HPDE6-E6E7 (cell line): ENCODE results near the gene ZDHHC7.

ENCODE experiments used
- DNase-seq: peaks from one replicate; pipeline ENCODE4 v3.0.0; 2011; ENCODE audit warnings: missing footprints; ENCODE audit errors: extremely low spot score

ZDHHC7 gene

GRCh38 chr16:84964386-84965128 is 46.8 kb downstream of the ZDHHC7 start:
- no peak for DNase-seq

- DNase-seq = no peak
Measured at GRCh38 chr16:84963066-84963465, 48.3 kb downstream of the ZDHHC7 start.

GRCh38 chr16:84960942-84961341 is 50.4 kb downstream of the ZDHHC7 start:
- DNase-seq = no peak

GRCh38 chr16:84959784-84960417 is 51.4 kb downstream of the ZDHHC7 start:
- no peak for DNase-seq

GRCh38 chr16:84959045-84959576 is 52.2 kb downstream of the ZDHHC7 start:
- no peak for DNase-seq

GRCh38 chr16:84957792-84958191 is 53.5 kb downstream of the ZDHHC7 start:
- DNase-seq = no peak

GRCh38 chr16:84957192-84957591 is 54.1 kb downstream of the ZDHHC7 start:
- no peak for DNase-seq

- DNase-seq = no peak
Measured at GRCh38 chr16:84955427-84955826, 55.9 kb downstream of the ZDHHC7 start.

- no peak for DNase-seq
Measured at GRCh38 chr16:84953190-84953746, 58.1 kb downstream of the ZDHHC7 start.

GRCh38 chr16:84952335-84953189 is 58.8 kb downstream of the ZDHHC7 start:
- DNase-seq = peak; percentile 85

- no peak for DNase-seq
Measured at GRCh38 chr16:84950906-84951305, 60.4 kb downstream of the ZDHHC7 start.

GRCh38 chr16:84949772-84950436 is 61.4 kb downstream of the ZDHHC7 start:
- DNase-seq = no peak

- DNase-seq = no peak
Measured at GRCh38 chr16:84948851-84949610, 62.3 kb downstream of the ZDHHC7 start.

- DNase-seq = no peak
Measured at GRCh38 chr16:84947996-84948850, 63.1 kb downstream of the ZDHHC7 start.

- DNase-seq = no peak
Measured at GRCh38 chr16:84947022-84947421, 64.3 kb downstream of the ZDHHC7 start.

- DNase-seq = no peak
Measured at GRCh38 chr16:84943620-84944019, 67.7 kb downstream of the ZDHHC7 start.

GRCh38 chr16:84942786-84943185 is 68.5 kb downstream of the ZDHHC7 start:
- no peak for DNase-seq

GRCh38 chr16:84941921-84942320 is 69.4 kb downstream of the ZDHHC7 start:
- peak; percentile 38 for DNase-seq

GRCh38 chr16:84940670-84941551 is 70.4 kb downstream of the ZDHHC7 start:
- no peak for DNase-seq
